PFSK-1 (cell line): ENCODE measurements around the gene ESR2.

Experiments
- POLR2AphosphoS5 ChIP-seq: IDR thresholded peaks from 2 replicates; pipeline ENCODE4 v1.6.1; 2012; ENCODE audit warnings: low read depth, mild to moderate bottlenecking, control low read depth, low read length, moderate library complexity
- REST ChIP-seq, 2 experiments: IDR thresholded peaks; 2 replicates each; pipeline versions ENCODE4 v1.6.1 to v1.8.0; 2011 to 2012; ENCODE audit warnings: low read depth in 2 of 2, low read length in 2 of 2, control low read depth in 1 of 2, inconsistent platforms in 1 of 2, mild to moderate bottlenecking in 1 of 2, moderate library complexity in 1 of 2; ENCODE audit not compliant: insufficient read depth in 1 of 2

- TF ChIP-seq REST (IDR thresholded peaks at IDR 0.05; ENCODE audit: insufficient read depth in 1 of 2, low read depth in 2 of 2, low read length in 2 of 2) (no peak), POLR2AphosphoS5 (no peak)
Observed at GRCh38 chr14:64298773-64299172, 4.6 kb upstream of the ESR2 start.
